DMS 273 treated with DMSO at 0.1 percent for 48 hours (cell line): ENCODE measurements around the gene EBF4.
"Not testable (repeated sequence)": the region's sequence is repeated elsewhere in the genome, so short reads cannot be mapped to it uniquely, and the experiment has no call there.

Experiments used
- DNase-seq: peaks from one replicate; lab custom pipeline; 2025; lab: John Stamatoyannopoulos, UW

Gene EBF4

DNA sequence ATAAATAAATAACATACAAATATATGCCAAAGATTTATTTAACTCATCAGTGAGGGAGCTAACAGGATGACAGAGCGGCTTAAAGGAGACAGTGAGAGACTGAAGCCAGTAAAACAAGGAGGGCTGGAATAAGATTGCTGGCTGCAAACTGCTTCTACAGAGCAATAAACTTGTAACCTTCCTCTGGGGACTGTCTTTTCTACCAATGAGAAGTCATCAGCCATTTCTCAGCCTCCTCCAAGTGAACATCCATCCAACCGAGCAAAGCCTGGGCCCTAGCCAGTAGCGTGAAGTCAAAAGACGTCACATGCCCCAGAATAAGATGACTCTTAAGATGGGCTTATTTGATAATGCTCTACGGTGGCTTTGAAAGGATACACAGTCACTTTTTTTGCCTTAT is 65.4 kb downstream of the EBF4 start:
- no peak for DNase-seq

GRCh38 chr20:2759143-2759542 is 66.6 kb downstream of the EBF4 start:
- no peak for DNase-seq

DNA sequence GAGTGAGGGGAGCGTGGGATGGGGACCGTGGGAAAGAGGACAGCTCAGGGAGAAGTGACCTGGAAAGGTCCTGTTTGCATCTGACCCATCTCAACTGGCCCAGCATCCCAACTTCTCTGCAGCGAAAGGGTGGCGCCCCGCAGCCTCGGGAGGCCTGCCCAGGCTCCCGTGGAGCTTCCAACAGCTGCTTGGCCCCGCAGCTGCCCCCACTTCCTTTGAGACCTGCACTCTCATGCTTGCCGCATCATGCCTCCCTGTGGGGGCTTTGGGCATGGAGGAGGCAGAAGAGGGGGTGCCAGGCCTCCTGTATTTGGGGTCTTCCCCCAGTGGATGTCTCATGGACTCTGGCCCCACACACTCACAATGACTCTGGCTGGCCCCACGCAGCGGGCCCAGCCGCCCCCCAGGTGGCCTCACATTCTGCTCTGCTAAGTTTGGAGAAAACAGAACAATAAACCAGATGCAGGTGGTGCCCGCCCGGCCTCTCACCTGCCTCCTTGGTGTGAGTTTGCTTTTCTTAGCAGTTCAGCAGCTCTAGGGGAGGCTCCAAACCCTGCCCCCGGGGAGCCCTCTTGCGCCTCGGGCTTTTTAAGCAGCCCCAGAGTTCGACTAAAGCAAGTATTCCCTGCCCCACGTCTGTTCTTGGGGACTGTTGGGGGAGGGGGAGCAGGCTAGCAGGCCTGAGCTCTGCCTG is 67.2 kb downstream of the EBF4 start:
- DNase-seq = no peak

DNA sequence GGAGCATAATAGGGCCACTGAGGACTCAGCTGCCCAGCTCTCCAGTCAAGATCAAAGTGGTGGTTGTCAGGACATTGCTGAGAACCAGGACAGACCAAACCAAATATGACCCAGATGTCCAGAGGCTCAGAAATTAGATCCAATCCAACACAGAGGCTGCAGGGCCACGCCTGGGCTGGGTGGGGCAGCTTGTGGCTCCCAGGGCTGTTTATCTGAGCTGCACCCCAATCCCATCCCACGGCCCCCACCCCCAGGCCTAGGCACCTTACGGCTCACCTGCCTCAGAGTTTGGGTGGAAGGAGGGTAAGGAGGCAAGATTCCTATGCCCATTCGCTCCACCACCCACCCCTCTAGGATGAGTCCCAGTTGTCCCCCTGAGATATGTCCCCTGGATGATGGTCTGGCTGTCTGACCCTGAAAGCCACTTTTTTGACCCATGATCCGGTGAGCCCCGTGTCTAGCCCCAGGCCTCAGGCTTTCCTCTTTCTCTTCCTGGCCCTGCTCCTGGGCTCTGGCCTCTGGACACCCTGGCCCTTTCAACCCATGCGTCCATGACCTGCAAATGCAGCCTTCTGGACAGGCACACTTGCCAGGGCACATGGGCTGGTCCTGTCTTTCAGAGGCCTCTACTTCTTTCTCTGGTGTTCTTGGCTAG is 67.8 kb downstream of the EBF4 start:
- no peak for DNase-seq

DNA sequence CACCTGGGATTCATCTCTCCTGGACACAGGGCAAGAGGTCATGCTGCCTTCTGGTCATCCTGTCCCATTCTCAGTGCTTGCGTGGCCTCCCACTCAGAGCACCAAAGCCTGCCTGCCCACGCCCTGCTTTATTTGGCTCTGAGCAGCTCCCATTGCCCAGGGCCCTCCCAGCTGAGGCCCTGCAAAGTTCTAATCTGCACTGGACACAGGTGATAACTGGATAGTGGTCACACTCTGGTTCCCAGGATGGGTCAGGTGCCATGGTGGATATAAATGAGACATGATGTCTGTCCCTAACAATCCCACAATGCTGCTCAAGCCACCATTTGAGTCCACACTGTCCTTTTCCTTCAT is 68.3 kb downstream of the EBF4 start:
- no peak for DNase-seq

DNA sequence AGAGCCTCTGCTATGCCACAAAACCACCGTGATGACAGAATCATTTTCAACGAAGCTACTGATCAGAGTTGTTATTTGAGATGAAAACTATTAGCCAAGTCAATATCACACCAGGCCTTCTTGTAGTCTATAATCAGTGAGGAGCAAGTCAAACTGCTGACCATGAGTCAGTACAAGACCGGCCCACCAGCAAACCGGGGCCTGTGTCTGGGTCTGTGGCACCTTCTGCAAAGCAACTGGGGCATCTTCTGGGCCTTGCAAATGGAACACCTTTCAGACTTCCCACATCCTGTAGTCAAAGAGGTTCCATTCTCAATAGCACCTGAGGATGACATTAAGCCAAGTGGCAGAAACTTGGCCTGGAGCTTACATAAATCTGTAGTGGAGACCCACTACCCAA is 69.3 kb downstream of the EBF4 start:
- no peak for DNase-seq

DNA sequence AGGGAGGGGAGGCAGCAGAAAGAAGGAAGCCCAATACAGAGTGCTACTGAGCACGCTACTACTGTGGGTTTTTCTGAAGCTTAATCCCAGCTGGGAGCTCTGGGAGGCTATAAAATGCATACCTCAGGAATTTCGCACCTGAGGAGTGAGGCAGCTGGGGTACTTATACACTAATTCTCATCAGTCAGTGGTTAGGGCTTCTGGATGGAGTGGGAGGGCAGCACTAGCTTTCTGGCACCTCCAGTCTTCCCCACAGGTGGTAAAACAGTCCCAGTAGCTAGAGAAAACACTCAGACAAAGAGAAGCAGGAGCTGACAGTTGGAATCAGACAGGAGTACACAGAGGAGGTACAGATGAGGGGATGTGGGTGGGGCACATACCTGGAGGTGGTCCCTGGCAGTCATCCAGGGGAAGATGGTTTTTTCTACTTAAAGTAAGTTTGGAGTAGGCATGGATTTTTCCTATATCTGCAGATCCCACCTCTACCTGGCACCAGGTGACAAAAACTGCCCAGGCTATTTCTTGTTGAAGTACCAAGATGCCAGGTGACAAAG is 70.1 kb downstream of the EBF4 start:
- DNase-seq = no peak

- DNase-seq = no peak
Measured at GRCh38 chr20:2763186-2763585, 70.6 kb downstream of the EBF4 start.

DNA sequence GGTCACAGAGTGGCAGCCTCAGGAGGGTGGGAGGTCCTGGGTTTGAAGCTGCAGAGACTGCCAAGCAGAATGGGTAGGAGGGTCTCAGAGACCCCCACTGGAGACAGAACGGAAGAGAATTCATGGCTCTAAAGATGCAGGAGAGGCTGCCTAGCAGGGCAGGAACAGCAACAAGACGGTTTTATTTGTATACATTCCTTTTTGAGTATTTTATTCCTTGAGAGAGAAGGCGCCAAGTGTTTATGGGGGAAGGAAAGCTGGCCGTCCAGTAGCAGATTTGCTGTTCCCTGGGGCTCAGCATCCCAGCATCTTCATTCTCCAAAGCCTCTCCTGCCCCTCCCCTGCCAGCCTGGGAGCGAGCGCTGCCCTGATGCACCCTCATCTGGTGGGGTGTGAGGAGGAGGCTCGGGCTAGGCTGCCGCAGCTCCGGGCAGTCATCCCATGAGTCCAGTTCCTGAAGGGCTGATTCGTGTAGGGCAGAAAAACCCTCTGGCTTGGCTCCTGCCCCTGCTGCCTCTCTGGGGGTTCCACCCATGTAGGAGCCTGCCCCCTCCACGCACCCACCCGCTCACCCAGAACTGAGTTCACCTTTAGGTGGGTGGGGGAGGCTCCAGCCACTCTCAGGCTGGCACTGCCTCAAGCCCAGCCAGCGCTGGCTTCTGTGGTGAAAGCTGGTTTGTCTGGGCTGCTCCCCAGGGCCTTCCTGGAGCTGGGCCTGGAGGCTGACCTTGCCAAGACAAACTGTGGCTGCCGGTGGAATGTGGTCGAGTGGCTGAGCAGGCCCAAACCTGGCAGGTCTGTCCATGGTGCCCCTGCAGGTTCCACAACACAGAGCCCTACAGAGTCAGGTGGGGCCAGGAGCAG is 75.4 kb downstream of the EBF4 start:
- DNase-seq = no peak

DNA sequence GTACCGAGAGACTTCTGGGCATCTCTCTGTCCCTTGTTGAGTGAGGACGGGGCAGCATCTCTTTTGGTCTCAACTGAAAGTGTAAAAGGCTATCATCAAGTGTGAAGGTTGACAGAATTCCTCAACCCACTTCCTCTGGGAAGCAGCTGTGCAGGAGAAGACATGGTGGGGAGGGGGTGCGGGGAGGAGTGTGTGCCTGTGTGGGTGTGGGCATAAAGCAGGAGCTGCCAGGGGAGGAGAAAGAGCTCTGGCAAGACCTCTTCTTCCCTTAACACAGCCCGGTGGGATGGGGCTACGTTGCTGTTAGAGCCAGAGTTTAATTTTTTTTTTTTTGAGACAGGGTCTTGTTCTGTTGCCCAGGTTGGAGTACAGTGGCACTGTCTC is 76.0 kb downstream of the EBF4 start:
- no peak for DNase-seq

DNA sequence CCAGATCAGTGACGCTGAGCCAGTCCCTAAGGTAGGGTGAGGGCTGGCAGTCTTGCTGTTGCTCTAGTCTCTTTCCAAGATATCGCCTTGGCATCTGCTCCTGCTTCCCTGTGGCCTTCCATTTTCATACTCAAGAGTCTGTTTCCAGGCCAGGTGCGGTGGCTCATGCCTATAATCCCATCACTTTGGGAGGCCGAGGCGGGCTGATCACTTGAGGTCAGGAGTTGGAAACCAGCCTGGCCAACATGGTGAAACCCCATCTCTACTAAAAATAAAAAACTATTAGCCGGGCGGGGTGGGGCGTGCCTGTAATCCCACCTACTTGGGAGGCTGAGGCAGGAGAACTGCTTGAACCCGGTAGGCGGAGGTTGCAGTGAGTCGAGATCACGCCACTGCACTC is 77.5 kb downstream of the EBF4 start:
- DNase-seq = not testable (repeated sequence)

DNA sequence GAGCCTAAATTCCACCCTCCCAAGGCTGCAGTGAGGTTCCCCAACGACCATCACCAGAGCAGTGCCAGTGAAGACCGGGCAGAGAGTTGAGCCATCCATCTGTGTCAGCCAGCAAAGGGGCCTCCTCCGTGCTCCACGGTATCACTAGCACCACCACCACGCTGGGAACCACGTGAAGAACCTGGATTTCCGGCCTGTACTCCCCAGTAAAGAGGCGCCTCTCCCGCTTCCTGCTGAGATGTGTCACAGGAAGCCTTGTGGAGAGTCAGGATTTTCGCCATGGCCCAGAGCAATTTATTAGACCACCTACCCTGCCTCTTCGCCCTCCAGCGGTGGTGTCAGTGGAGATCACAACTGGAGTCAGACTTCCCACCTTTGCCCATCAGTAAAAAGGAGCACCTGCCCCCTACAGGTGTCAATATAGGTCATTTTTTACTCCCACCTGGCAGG is 79.1 kb downstream of the EBF4 start:
- no peak for DNase-seq

GRCh38 chr20:2773812-2774211 is 81.2 kb downstream of the EBF4 start:
- no peak for DNase-seq

DNA sequence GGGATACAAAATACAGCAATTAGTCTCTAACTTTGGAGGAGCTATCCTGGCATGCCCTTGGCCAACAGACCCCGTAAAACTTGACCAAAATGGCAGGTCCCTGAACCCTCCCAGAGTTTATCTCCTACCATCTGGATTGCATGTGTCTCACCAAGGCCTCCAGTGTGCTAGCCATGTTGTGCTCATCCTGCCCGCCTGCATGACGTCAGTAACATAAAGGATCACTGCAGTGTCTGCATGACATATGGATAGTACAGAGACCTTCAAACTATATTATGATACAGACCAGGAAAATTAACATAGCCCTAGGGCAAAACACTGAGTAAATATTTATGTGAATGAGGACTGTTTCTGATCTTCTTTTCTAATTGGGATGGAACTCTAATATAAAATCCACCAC is 82.6 kb downstream of the EBF4 start:
- no peak for DNase-seq

GRCh38 chr20:2778602-2779321 is 86.2 kb downstream of the EBF4 start:
- DNase-seq = no peak

GRCh38 chr20:2780948-2781347 is 88.4 kb downstream of the EBF4 start:
- no peak for DNase-seq

GRCh38 chr20:2783908-2784566 is 91.5 kb downstream of the EBF4 start:
- DNase-seq = no peak

DNA sequence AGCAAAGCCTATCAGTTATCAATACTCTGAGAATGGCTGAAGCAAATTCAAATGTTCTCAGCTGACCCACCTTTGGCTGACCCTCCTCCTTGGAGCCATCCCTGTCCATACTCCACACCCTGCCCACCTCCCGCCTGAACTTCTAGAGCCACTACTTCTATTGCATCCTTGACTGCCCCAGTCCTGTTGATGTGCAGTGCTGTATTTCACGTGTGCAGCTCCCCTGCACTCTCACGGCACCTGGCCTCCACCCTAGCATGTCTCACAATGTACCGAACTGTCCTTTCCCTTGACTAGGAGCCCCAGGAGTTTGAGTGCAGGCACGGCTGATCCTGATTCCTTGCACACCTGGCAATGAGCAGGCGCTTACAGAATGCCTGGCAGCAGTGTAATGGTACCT is 100.9 kb downstream of the EBF4 start:
- no peak for DNase-seq

GRCh38 chr20:2794202-2794748 is 101.7 kb downstream of the EBF4 start:
- no peak for DNase-seq

GRCh38 chr20:2794866-2795447 is 102.4 kb downstream of the EBF4 start:
- DNase-seq = no peak

DNA sequence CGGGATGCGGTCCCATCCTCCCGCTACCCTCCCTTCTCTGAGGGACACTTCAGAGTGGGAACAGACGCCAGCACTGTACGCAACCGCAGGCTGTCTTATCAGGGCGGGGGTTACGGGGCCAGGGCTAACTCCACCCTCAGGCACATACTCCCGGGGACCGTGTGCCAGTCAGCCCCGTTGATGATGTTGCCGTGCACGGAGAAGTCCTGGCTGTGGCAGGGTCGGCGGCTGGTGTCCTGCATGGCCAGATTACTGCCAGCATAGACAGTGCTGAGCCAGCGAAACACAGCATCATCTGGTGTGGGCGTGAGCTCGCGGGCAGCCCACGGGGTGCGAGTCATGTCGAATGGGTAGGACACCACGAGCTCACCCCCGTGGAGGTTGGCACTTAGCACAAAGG is 102.9 kb downstream of the EBF4 start:
- DNase-seq = no peak
